Ascending aorta (tissue), 2 donors: ENCODE results near the gene ZSWIM7. TPM values are rescaled to one million over a fixed set of nuclear protein-coding genes. Genes with fewer than 3 reads are reported as not detected.
"Not testable (repeated sequence)": the region's sequence is repeated elsewhere in the genome, so short reads cannot be mapped to it uniquely, and the experiment has no call there.

Experiments
- DNase-seq, 2 donors: peaks; one replicate each; pipeline ENCODE4 v3.0.0-alpha.2; 2019; ENCODE audit warnings: low spot score in 2 of 2
- H3K27ac ChIP-seq, 2 donors: fragments of 200-600 bp; sonication (generic); one replicate each; pipeline ENCODE4 v1.5.1; 2016 to 2017; ENCODE audit warnings: mild to moderate bottlenecking in 1 of 2
- H3K27me3 ChIP-seq: fragments of 200-600 bp; sonication (generic); one replicate; pipeline ENCODE4 v1.5.1; 2017
- H3K36me3 ChIP-seq, 2 donors: fragments of 200-600 bp; sonication (generic); one replicate each; pipeline ENCODE4 v1.5.1; 2016
- H3K4me1 ChIP-seq, 2 donors: fragments of 200-600 bp; sonication (generic); one replicate each; pipeline ENCODE4 v1.5.1; 2016 to 2017; ENCODE audit warnings: mild to moderate bottlenecking in 1 of 2
- H3K4me3 ChIP-seq, 2 donors: fragments of 200-600 bp; sonication (generic); one replicate each; pipeline ENCODE4 v1.5.1; 2016 to 2017; ENCODE audit warnings: mild to moderate bottlenecking in 1 of 2
- H3K9me3 ChIP-seq, 2 donors: fragments of 200-600 bp; sonication (generic); one replicate each; pipeline ENCODE4 v1.5.1; 2016
- CTCF ChIP-seq, 3 experiments: fragments of 200-600 bp in 2 of 3; fragments of 450-650 bp in 1 of 3; sonication (generic) in 2 of 3; IDR thresholded peaks; one replicate each; pipeline ENCODE4 v1.5.1; 2016 to 2019; ENCODE audit warnings: antibody characterized with exemption in 3 of 3, mild to moderate bottlenecking in 1 of 3, moderate library complexity in 1 of 3
- intact Hi-C: fragments of 100-400 bp; cut with DNase I; formaldehyde crosslinking; loops from one replicate; pipeline ENCODE4 v1.15.1; 2023
- total RNA-seq: library from RNA; depleted of rRNA; stranded (reverse); fragments of >200 nt; gene quantifications from one replicate; pipeline ENCODE4 v1.1.0, GENCODE V29; 2016

Gene ZSWIM7
- total RNA-seq, 1 donor from 2014 or later: 0.75 TPM

DNA sequence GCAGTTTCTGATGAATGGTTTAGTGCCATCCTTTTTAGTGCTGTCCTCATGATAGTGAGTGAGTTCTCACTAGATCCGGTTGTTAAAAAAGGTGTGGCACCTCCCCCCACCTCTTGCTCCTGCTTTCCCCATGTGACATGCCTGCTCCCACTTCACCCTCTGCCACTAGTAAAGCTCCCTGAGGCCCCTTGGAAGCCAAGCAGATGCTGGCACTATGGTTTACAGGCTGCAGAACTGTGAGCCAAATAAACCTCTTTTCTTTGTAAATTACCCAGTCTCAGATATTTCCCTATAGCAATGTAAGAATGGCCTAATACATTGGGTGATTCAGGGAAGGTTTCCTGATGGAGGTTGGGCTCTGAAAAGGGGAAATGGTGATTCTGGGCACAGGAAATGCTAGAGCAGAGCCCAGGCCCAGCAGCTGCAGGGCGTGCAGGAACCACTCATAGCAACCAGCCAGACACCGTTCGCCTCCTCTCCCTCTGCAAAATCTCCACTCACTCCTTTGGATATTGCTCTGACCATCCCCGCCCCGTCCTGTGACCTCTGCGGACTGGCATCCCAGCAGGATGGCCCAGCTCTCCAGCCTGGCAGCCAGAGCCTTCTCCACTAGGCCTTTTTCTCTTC is 57.2 kb downstream of the ZSWIM7 start:
- TF ChIP-seq CTCF (IDR thresholded peaks at IDR 0.05): no peak
- Histone ChIP-seq H3K27me3 (no peaks in the 10 kb centered on the region), H3K36me3 (no peaks in the 10 kb centered on the region), H3K4me3 (no peak overlapping the region), H3K4me1 (peaks cover 5 to 9% of the 10 kb centered on the region in 2 donors), H3K9me3 (no peaks in the 10 kb centered on the region), H3K27ac (no peak overlapping the region)
- intact Hi-C loops: no loop called here
- no peak for DNase-seq

DNA sequence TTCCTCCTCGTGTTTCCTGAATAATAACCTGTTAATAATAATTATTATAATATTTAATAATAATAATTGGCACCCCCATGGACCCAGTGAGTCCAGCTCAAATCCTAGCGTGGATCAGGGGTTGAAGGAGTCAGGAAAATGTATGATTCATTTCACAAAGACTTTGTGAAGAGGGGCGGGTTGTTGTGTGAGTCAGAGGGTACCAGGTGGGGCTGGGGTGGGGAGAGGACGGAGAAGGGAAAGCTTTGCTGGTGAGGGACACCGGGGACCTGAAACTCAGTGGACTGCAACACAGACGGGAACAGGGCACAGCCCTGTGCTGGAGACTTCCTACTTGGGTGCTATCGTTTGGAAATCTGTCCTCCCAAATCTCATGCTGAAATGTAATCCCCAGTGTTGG is 57.7 kb downstream of the ZSWIM7 start:
- peaks cover 5 to 9% of the 10 kb centered on the region in 2 donors for H3K4me1 ChIP-seq
- no peak overlapping the region for H3K4me3 ChIP-seq
- DNase-seq: no peak
- H3K36me3 ChIP-seq: no peaks in the 10 kb centered on the region
- H3K27me3 ChIP-seq: no peaks in the 10 kb centered on the region
- TF ChIP-seq CTCF (IDR thresholded peaks at IDR 0.05): no peak
- intact Hi-C loops: no loop called here
- no peaks in the 10 kb centered on the region for H3K9me3 ChIP-seq
- H3K27ac ChIP-seq: no peak overlapping the region

GRCh38 chr17:15936481-15936880 is 63.0 kb downstream of the ZSWIM7 start:
- H3K4me1 ChIP-seq, H3K36me3 ChIP-seq, H3K4me3 ChIP-seq, DNase-seq, H3K9me3 ChIP-seq, H3K27ac ChIP-seq, intact Hi-C loops, H3K27me3 ChIP-seq: not testable (repeated sequence)

DNA sequence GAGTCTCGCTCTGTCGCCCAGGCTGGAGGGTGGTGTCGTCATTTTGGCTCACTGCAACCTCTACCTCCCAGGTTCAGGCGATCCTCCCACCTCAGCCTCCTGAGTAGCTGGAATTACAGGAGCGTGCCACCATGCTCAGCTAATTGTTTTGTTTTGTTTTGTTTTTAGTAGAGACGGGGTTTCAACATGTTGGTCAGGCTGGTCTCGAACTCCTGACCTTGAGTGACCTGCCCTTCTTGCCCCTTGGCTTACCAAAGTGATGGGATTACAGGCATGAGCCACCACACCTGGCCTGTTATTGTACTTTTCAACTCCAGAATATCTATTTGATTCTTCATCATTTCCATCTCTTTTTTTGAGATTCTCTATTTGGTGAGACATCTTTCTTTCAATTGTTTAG is 63.6 kb downstream of the ZSWIM7 start:
- DNase-seq: no peak
- Histone ChIP-seq H3K4me1 (no peaks in the 10 kb centered on the region), H3K27ac (no peak overlapping the region), H3K36me3 (no peaks in the 10 kb centered on the region), H3K4me3 (no peak overlapping the region), H3K9me3 (no peaks in the 10 kb centered on the region), H3K27me3 (no peaks in the 10 kb centered on the region)
- intact Hi-C loops: no loop called here
- TF ChIP-seq CTCF (IDR thresholded peaks at IDR 0.05): no peak

- Histone ChIP-seq H3K4me3 (no peak overlapping the region), H3K36me3 (no peaks in the 10 kb centered on the region), H3K27me3 (no peaks in the 10 kb centered on the region), H3K9me3 (no peaks in the 10 kb centered on the region), H3K27ac (no peak overlapping the region), H3K4me1 (no peaks in the 10 kb centered on the region)
- no peak for TF ChIP-seq CTCF (IDR thresholded peaks at IDR 0.05)
- no peak for DNase-seq
- intact Hi-C loops: no loop called here
These were observed 64.6 kb downstream of the ZSWIM7 start for GRCh38 chr17:15934866-15935265.

DNA sequence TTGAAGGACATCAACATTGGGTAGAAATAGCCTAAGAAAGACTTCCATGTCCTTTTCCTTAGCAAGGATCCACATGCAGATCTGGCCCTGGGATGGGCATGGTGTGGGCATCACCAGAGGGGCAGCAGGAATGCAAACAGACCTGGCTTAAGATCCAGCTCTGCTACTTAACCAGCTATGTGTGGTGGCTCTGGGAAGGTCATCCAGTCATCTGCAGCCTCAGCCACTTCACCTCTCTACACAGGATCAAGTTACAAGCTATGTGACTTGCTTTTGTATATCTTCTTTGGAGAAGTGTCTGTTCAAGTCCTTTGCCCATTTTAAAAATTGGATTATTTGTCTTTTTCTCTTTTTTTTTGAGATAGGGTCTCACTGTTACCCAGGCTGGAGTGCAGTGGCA is 68.1 kb downstream of the ZSWIM7 start:
- Histone ChIP-seq H3K9me3 (no peaks in the 10 kb centered on the region), H3K4me3 (no peak overlapping the region), H3K4me1 (no peaks in the 10 kb centered on the region), H3K36me3 (no peaks in the 10 kb centered on the region), H3K27ac (no peak overlapping the region), H3K27me3 (no peaks in the 10 kb centered on the region)
- TF ChIP-seq CTCF (IDR thresholded peaks at IDR 0.05): no peak
- no peak for DNase-seq
- intact Hi-C loops: no loop called here
